Cardiac fibroblast (primary cell): Measurements from ENCODE around the gene MT1A.
A peak's percentile ranks its signal among the peaks of the same experiment; 100 is the strongest.

Experiments
- DNase-seq, 2 donors: peaks; one replicate each; pipeline versions ENCODE4 v3.0.0 to v3.0.0-alpha.2; 2010; ENCODE audit warnings: low read depth in 2 of 2
- H3K4me3 ChIP-seq, 2 donors: replicated peaks in 1 of 2; 1 replicate in 1 of 2; 2 replicates in 1 of 2; pipeline ENCODE4 v1.5.1; 2011; ENCODE audit warnings: low read depth in 2 of 2, low read length in 2 of 2, mild to moderate bottlenecking in 2 of 2, moderate library complexity in 1 of 2
- TF ChIP-seq, protein P1 (sequence below): IDR thresholded peaks from one replicate; pipeline ENCODE4 v1.5.1; 2011; ENCODE audit warnings: low read depth, mild to moderate bottlenecking, low read length, inconsistent platforms

MT1A gene

DNA sequence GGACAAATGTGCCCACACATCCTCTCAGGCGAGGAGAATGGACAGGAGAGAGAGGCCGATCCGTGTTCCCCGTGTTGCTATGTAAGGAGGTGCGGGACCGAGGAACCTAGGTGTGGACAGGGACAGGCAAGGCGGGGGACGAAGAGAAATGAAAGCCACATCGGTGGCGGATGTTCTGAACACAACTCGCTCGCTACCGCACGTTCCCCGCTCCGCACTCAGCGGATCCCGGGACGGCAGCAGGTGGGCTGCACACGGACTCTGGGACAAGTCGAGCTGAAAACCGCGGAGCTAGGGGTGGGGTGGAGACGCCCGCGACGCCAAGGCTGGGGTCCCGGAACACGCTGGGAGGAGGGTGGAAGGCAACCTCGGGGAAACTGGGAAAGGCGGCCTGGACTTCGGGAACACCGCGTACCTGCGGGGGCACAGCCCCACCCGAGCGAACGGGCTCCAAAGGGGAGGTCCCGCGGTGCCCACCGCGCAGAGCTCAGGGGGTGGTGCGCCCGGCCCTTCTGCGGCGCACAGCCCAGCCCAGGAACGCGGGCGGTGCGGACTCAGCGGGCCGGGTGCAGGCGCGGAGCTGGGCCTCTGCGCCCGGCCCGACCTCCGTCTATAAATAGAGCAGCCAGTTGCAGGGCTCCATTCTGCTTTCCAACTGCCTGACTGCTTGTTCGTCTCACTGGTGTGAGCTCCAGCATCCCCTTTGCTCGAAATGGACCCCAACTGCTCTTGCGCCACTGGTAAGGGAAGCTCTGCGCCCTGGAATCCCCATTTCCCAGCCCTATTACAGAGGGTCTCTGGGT, 13.1 kb upstream of the MT1A start, which contains the start of gene MT1E:
TSS of gene MT1E (plus strand) at position 642 of the 803 bp plus-strand sequence. CDS start at position 713, 71 bp downstream.
- peak within 1 kb of the TSS; percentile 59 to 67 for H3K4me3 ChIP-seq
- TF ChIP-seq, protein P1, sequence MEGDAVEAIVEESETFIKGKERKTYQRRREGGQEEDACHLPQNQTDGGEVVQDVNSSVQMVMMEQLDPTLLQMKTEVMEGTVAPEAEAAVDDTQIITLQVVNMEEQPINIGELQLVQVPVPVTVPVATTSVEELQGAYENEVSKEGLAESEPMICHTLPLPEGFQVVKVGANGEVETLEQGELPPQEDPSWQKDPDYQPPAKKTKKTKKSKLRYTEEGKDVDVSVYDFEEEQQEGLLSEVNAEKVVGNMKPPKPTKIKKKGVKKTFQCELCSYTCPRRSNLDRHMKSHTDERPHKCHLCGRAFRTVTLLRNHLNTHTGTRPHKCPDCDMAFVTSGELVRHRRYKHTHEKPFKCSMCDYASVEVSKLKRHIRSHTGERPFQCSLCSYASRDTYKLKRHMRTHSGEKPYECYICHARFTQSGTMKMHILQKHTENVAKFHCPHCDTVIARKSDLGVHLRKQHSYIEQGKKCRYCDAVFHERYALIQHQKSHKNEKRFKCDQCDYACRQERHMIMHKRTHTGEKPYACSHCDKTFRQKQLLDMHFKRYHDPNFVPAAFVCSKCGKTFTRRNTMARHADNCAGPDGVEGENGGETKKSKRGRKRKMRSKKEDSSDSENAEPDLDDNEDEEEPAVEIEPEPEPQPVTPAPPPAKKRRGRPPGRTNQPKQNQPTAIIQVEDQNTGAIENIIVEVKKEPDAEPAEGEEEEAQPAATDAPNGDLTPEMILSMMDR: no peak
- peak; percentile 84 to 86 for DNase-seq

- peak overlapping the region; percentile 47 to 67 for H3K4me3 ChIP-seq
- peak; percentile 85 to 87 for DNase-seq
- TF ChIP-seq, protein P1: no peak
Observed at GRCh38 chr16:56625943-56626654, 12.4 kb upstream of the MT1A start.

DNA sequence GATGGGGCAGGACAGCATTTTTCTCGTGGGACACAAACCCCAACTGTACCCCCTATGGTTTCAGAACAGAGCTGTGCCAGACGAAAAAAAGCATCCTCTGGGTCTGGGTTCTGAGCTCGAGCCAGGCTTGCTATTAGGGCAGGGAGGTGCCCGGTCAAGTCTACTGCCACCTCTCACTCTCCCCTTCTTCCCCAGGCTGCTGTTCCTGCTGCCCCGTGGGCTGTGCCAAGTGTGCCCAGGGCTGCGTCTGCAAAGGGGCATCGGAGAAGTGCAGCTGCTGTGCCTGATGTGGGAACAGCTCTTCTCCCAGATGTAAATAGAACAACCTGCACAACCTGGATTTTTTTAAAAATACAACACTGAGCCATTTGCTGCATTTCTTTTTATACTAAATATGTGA, 11.8 kb upstream of the MT1A start:
- DNase-seq: no peak
- TF ChIP-seq, protein P1: no peak
- H3K4me3 ChIP-seq: peak overlapping the region; percentile 47 to 67

GRCh38 chr16:56628486-56629350, 9.7 kb upstream of the MT1A start:
- TF ChIP-seq, protein P1: no peak
- H3K4me3 ChIP-seq: no peak overlapping the region
- DNase-seq: peak in 1 of 2 donors; percentile 51

GRCh38 chr16:56629531-56629930, 8.9 kb upstream of the MT1A start:
- no peak overlapping the region for H3K4me3 ChIP-seq
- TF ChIP-seq, protein P1: no peak
- DNase-seq: no peak

GRCh38 chr16:56630134-56630533, 8.3 kb upstream of the MT1A start:
- no peak overlapping the region for H3K4me3 ChIP-seq
- DNase-seq: no peak
- TF ChIP-seq, protein P1: no peak
